Astrocyte of the spinal cord (primary cell): ENCODE data around the gene MPIG6B.

ENCODE experiments used
- DNase-seq: peaks from one replicate; pipeline ENCODE4 v3.0.0; 2011; ENCODE audit warnings: low read depth, low spot score
- H3K4me3 ChIP-seq: 2 replicates; pipeline ENCODE4 v1.5.1; 2011; ENCODE audit warnings: low read depth, mild to moderate bottlenecking, low read length, moderate library complexity
- CTCF ChIP-seq: IDR thresholded peaks from 2 replicates; pipeline ENCODE4 v1.5.1; 2012; ENCODE audit warnings: low read depth, mild to moderate bottlenecking, low read length, inconsistent platforms
- in situ Hi-C: cut with HindIII; loops from 2 replicates; pipeline ENCODE4 v1.10.0; 2017; ENCODE audit warnings: low sequenced_read_pairs

MPIG6B gene

GRCh38 chr6:31701666-31702404 is 21.3 kb upstream of the MPIG6B start:
- in situ Hi-C loops, result no loop called here
- no peak for TF ChIP-seq CTCF
- peak overlapping the region; percentile 98 for H3K4me3 ChIP-seq
- DNase-seq, result peak; percentile 33

GRCh38 chr6:31702405-31702818 is 20.8 kb upstream of the MPIG6B start:
- H3K4me3 ChIP-seq, result peak overlapping the region; percentile 98
- no peak for TF ChIP-seq CTCF
- in situ Hi-C loops, result no loop called here
- no peak for DNase-seq

GRCh38 chr6:31702819-31703716 is 20.1 kb upstream of the MPIG6B start, which contains the start of gene ABHD16A:
ABHD16A (minus strand) TSS chr6:31703324; CDS start chr6:31703281, 43 bp downstream.
- no peak for TF ChIP-seq CTCF
- H3K4me3 ChIP-seq, result peak within 1 kb of the TSS; percentile 98
- peak; percentile 99 for DNase-seq
- in situ Hi-C loops, result no loop called here

- in situ Hi-C loops, result no loop called here
Measured at GRCh38 chr6:31705931-31706330, 17.2 kb upstream of the MPIG6B start.

GRCh38 chr6:31706599-31706998 is 16.6 kb upstream of the MPIG6B start, which contains the start of gene LY6G6F:
LY6G6F (plus strand) TSS chr6:31706866; CDS start chr6:31706907, 41 bp downstream.
- no peak for TF ChIP-seq CTCF
- in situ Hi-C loops, result no loop called here
- DNase-seq, result no peak
- H3K4me3 ChIP-seq, result no peak within 1 kb of the TSS

More at GRCh38 chr6:31705931-31706330, 17.2 kb upstream of the MPIG6B start:
- no peak for TF ChIP-seq CTCF
- no peak for DNase-seq
- H3K4me3 ChIP-seq, result no peak overlapping the region

GRCh38 chr6:31707701-31708100 is 15.5 kb upstream of the MPIG6B start:
- H3K4me3 ChIP-seq, result no peak overlapping the region
- TF ChIP-seq CTCF, result no peak
- in situ Hi-C loops, result no loop called here
- no peak for DNase-seq
